ENCODE results near the gene PSMD8.

- no peak for TF ChIP-seq POLR2A (IDR thresholded peaks at IDR 0.05)
- no peak for TF ChIP-seq CTCF (IDR thresholded peaks at IDR 0.05)
These were observed 4.1 kb upstream of the PSMD8 start for GRCh38 chr19:38370299-38370698.

Data from body of pancreas (tissue), 4 donors.